CD14-positive monocyte (primary cell): ENCODE measurements around the gene LGI2. TPM values are rescaled to one million over a fixed set of nuclear protein-coding genes. Genes with fewer than 3 reads are reported as not detected.

Source experiments
- DNase-seq, 3 donors: peaks; one replicate each; pipeline ENCODE4 v3.0.0-alpha.2; 2011 to 2022
- H2AFZ ChIP-seq: 2 replicates; pipeline ENCODE4 v1.6.0; 2012; ENCODE audit warnings: mild to moderate bottlenecking, low read depth, low read length, inconsistent platforms; ENCODE audit not compliant: insufficient read depth, poor library complexity, severe bottlenecking
- H3K27ac ChIP-seq, 2 donors: 1 replicate in 1 of 2; 2 replicates in 1 of 2; pipeline ENCODE4 v1.5.1; 2012 to 2013; ENCODE audit warnings: low read length in 2 of 2, control low read depth in 1 of 2, inconsistent platforms in 1 of 2, low read depth in 1 of 2, mild to moderate bottlenecking in 1 of 2
- H3K27me3 ChIP-seq, 2 donors: one replicate each; pipeline versions ENCODE4 v1.6.0 to v1.6.1; 2011 to 2013; ENCODE audit warnings: low read length in 2 of 2; ENCODE audit not compliant: control insufficient read depth in 2 of 2, insufficient read depth in 2 of 2
- H3K36me3 ChIP-seq, 2 donors: replicated peaks in 1 of 2; 1 replicate in 1 of 2; 2 replicates in 1 of 2; pipeline versions ENCODE4 v1.5.1 to v1.6.1; 2012 to 2013; ENCODE audit warnings: low read length in 2 of 2, control low read depth in 1 of 2, inconsistent platforms in 1 of 2, mild to moderate bottlenecking in 1 of 2; ENCODE audit not compliant: insufficient read depth in 2 of 2, control insufficient read depth in 1 of 2
- H3K4me1 ChIP-seq, 2 donors: 1 replicate in 1 of 2; 2 replicates in 1 of 2; pipeline versions ENCODE4 v1.5.1 to v1.6.1; 2012 to 2013; ENCODE audit warnings: low read length in 2 of 2, control low read depth in 1 of 2, inconsistent platforms in 1 of 2, mild to moderate bottlenecking in 1 of 2, moderate library complexity in 1 of 2; ENCODE audit not compliant: insufficient read depth in 2 of 2, control insufficient read depth in 1 of 2
- H3K4me2 ChIP-seq: replicated peaks from 2 replicates; pipeline ENCODE3; 2012; ENCODE audit warnings: low read length, moderate library complexity, mild to moderate bottlenecking; ENCODE audit not compliant: poor library complexity, severe bottlenecking; ENCODE audit errors: extremely low read depth
- H3K4me3 ChIP-seq, 3 experiments: fragments of 200-600 bp in 1 of 3; sonication (generic) in 1 of 3; replicated peaks in 1 of 3; 1 replicate in 2 of 3; 2 replicates in 1 of 3; pipeline ENCODE4 v1.5.1; 2011 to 2013; ENCODE audit warnings: low read length in 3 of 3, mild to moderate bottlenecking in 3 of 3, control low read depth in 2 of 3, low read depth in 2 of 3, inconsistent platforms in 1 of 3, moderate library complexity in 1 of 3
- H3K79me2 ChIP-seq: 2 replicates; pipeline ENCODE4 v1.6.0; 2012; ENCODE audit warnings: mild to moderate bottlenecking, control low read depth, inconsistent platforms, low read length, moderate library complexity; ENCODE audit not compliant: insufficient read depth
- H3K9ac ChIP-seq: 2 replicates; pipeline ENCODE4 v1.6.0; 2017; ENCODE audit warnings: low read length, mild to moderate bottlenecking; ENCODE audit not compliant: insufficient read depth, poor library complexity, severe bottlenecking
- H3K9me3 ChIP-seq, 2 donors: replicated peaks in 1 of 2; 1 replicate in 1 of 2; 2 replicates in 1 of 2; pipeline versions ENCODE4 v1.5.1 to v1.6.1; 2012 to 2013; ENCODE audit warnings: low read length in 2 of 2, control low read depth in 1 of 2; ENCODE audit not compliant: control insufficient read depth in 1 of 2, insufficient read depth in 1 of 2
- H4K20me1 ChIP-seq: 2 replicates; pipeline ENCODE4 v1.6.0; 2012; ENCODE audit warnings: mild to moderate bottlenecking, low read length, control low read depth, moderate library complexity; ENCODE audit not compliant: insufficient read depth
- H3K27ac Mint-ChIP-seq, 7 donors: one replicate each; pipeline ENCODE4 v1.8.0; 2020; ENCODE audit warnings: mild to moderate bottlenecking in 7 of 7, mixed read lengths in 7 of 7, moderate library complexity in 6 of 7, inconsistent platforms in 2 of 7
- H3K27me3 Mint-ChIP-seq, 3 donors: one replicate each; pipeline ENCODE4 v1.8.0; 2021 to 2022; ENCODE audit warnings: low read depth in 3 of 3, mild to moderate bottlenecking in 3 of 3, mixed read lengths in 3 of 3, moderate library complexity in 3 of 3, inconsistent platforms in 1 of 3
- H3K36me3 Mint-ChIP-seq, 2 donors: one replicate each; pipeline ENCODE4 v1.8.0; 2020; ENCODE audit warnings: mixed read lengths in 2 of 2, inconsistent platforms in 1 of 2, mild to moderate bottlenecking in 1 of 2
- H3K4me1 Mint-ChIP-seq: one replicate; pipeline ENCODE4 v1.8.0; 2020; ENCODE audit warnings: mild to moderate bottlenecking, mixed read lengths
- H3K4me3 Mint-ChIP-seq, 2 donors: one replicate each; pipeline ENCODE4 v1.8.0; 2020; ENCODE audit warnings: mild to moderate bottlenecking in 2 of 2, mixed read lengths in 2 of 2, moderate library complexity in 1 of 2
- H3K9me3 Mint-ChIP-seq, 7 donors: one replicate each; pipeline ENCODE4 v1.8.0; 2020 to 2022; ENCODE audit warnings: mixed read lengths in 7 of 7, mild to moderate bottlenecking in 6 of 7, moderate library complexity in 6 of 7, inconsistent platforms in 2 of 7
- CTCF ChIP-seq: fragments of 200-600 bp; IDR thresholded peaks from one replicate; pipeline ENCODE4 v1.8.0; 2022; ENCODE audit warnings: antibody characterized with exemption, mild to moderate bottlenecking
- intact Hi-C, 2 donors: fragments of 100-400 bp; cut with micrococcal nuclease; formaldehyde crosslinking; loops; one replicate each; pipeline versions ENCODE4 v1.15.0 to v1.15.1; 2023
- polyA plus RNA-seq, 3 donors: library from polyadenylated mRNA; depleted of rRNA in 1 of 3; unstranded in 2 of 3; stranded (reverse) in 1 of 3; fragments of 300-500 nt in 2 of 3; fragments of >200 nt in 1 of 3; fragmentation: Illumina TruSeq in 2 of 3; gene quantifications; 1 replicate in 2 of 3; 2 replicates in 1 of 3; pipeline ENCODE4 v1.2.3, GENCODE V29; 2012 to 2021

Gene LGI2
- polyA plus RNA-seq, 3 donors = 0.30 to 0.33 TPM; not detected in 1

DNA sequence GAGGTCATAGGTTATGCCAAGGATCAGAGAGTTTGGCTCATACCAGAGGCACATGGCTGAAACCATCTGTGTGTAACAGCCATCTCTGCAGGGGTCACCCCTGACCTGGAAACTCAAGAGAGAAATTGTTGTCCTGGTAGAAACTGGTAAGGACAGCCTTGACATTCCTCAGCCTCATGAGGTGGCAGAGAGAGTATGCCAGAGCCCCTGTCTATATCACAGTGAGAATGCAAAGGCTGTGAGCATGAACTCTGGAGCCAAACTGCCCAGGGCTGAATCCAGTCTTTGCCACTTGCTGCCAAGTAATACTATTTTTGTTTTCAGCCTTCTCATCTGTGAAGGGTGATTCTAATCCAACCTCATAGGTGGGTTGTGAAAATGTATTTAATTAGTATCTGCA, 80.8 kb downstream of the LGI2 start:
- Mint-ChIP-seq H3K4me1 (no peaks in the 10 kb centered on the region), H3K9me3 (peaks cover 21 to 45% (median 33%) of the 10 kb centered on the region in 7 donors), H3K4me3 (no peak overlapping the region), H3K27me3 (peaks cover 0 to 3% (median 0%) of the 10 kb centered on the region in 3 donors), H3K36me3 (peaks cover 0 to 2% of the 10 kb centered on the region in 2 donors), H3K27ac (peak overlapping the region in 1 of 7 donors; percentile 67)
- Histone ChIP-seq H3K9ac (no peak overlapping the region), H3K27me3 (no peaks in the 10 kb centered on the region), H3K36me3 (no peaks in the 10 kb centered on the region), H3K4me1 (no peaks in the 10 kb centered on the region), H4K20me1 (no peaks in the 10 kb centered on the region), H3K9me3 (peaks cover 25 to 28% of the 10 kb centered on the region in 2 donors), H3K27ac (no peak overlapping the region), H3K4me3 (no peak overlapping the region), H2AFZ (no peak overlapping the region), H3K4me2 (no peak overlapping the region), H3K79me2 (no peaks in the 10 kb centered on the region)
- DNase-seq = no peak
- intact Hi-C loops = no loop called here
- no peak for TF ChIP-seq CTCF

Other genes with a start within 250 kb of the LGI2 start
- not detected for gene SOD3, start 235.4 kb downstream of the LGI2 start, polyA plus RNA-seq
- gene CCDC149, start 117.9 kb downstream of the LGI2 start, polyA plus RNA-seq = 10 to 100 TPM in 2 of 3 donors, 1 to 10 TPM in 1; 5.5 to 15.8 (median 14.9) TPM
- gene SEPSECS, start 129.5 kb upstream of the LGI2 start, polyA plus RNA-seq = 1 to 10 TPM in 2 of 3 donors, under 1 TPM in 1; 0.65 to 5.8 (median 2.1) TPM
- gene PI4K2B, start 203.1 kb upstream of the LGI2 start, polyA plus RNA-seq = 1 to 10 TPM; 3.0 to 8.5 (median 7.4) TPM